Chondrocyte (in vitro differentiated cells): Measurements from ENCODE around the gene ANKRD30A. TPM values are rescaled to one million over a fixed set of nuclear protein-coding genes. Genes with fewer than 3 reads are reported as not detected.
"Not testable (repeated sequence)": the region's sequence is repeated elsewhere in the genome, so short reads cannot be mapped to it uniquely, and the experiment has no call there.

Source experiments
- DNase-seq: peaks from one replicate; pipeline ENCODE4 v3.0.0; 2021; ENCODE audit warnings: mixed read lengths, low spot score
- H3K27ac Mint-ChIP-seq: one replicate; pipeline ENCODE4 v1.8.0; 2021; ENCODE audit warnings: mild to moderate bottlenecking, moderate library complexity, mixed read lengths; ENCODE audit not compliant: unreplicated experiment
- H3K27me3 Mint-ChIP-seq: 2 replicates; pipeline ENCODE4 v1.8.0; 2021; ENCODE audit warnings: low read depth, mixed read lengths
- H3K36me3 Mint-ChIP-seq: 2 replicates; pipeline ENCODE4 v1.8.0; 2021; ENCODE audit warnings: low read depth, mixed read lengths
- H3K4me1 Mint-ChIP-seq: 2 replicates; pipeline ENCODE4 v1.8.0; 2021; ENCODE audit warnings: low read depth, mild to moderate bottlenecking, mixed read lengths
- H3K4me3 Mint-ChIP-seq: one replicate; pipeline ENCODE4 v1.8.0; 2021; ENCODE audit warnings: mild to moderate bottlenecking, moderate library complexity, mixed read lengths; ENCODE audit not compliant: unreplicated experiment
- H3K9me3 Mint-ChIP-seq: 2 replicates; pipeline ENCODE4 v1.8.0; 2021; ENCODE audit warnings: low read depth, mixed read lengths
- CTCF ChIP-seq: fragments of 200-600 bp; sonication (generic); IDR thresholded peaks from 2 replicates; pipeline ENCODE4 v1.5.0; 2021; ENCODE audit warnings: antibody characterized with exemption, mild to moderate bottlenecking, moderate library complexity
- total RNA-seq: library from RNA; stranded (reverse); gene quantifications from 3 replicates; pipeline ENCODE4 v1.2.1, GENCODE V29; 2021

The ANKRD30A gene
- total RNA-seq, 1 donor from 2014 or later, result not detected

GRCh38 chr10:37234692-37235091, 109.3 kb downstream of the ANKRD30A start:
- no peak for DNase-seq
- Mint-ChIP-seq H3K9me3 (peaks cover 24% of the 10 kb centered on the region), H3K4me3 (no peak overlapping the region), H3K4me1 (no peaks in the 10 kb centered on the region), H3K27ac (no peak overlapping the region), H3K36me3 (no peaks in the 10 kb centered on the region), H3K27me3 (no peaks in the 10 kb centered on the region)
- TF ChIP-seq CTCF, result no peak

DNA sequence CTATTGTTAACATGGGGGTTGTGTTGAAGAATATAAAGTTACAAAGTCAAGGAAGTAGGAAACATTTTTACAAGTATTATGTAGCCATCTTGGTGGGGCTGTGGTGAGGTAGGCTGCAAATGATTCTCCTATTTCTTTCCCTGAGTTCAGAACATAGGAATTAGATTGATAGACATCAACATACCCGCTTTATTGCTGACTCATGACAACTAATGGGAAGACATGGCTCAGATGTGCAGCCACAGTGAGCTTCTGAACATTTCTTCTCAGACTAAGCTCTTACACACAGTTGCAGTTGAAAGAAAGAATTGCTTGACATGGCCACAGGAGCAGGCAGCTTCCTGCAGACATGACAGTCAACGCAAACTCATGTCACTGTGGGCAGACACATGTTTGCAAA, 110.7 kb downstream of the ANKRD30A start:
- Mint-ChIP-seq H3K4me1 (no peaks in the 10 kb centered on the region), H3K36me3 (no peaks in the 10 kb centered on the region), H3K27me3 (no peaks in the 10 kb centered on the region), H3K4me3 (no peak overlapping the region), H3K9me3 (peaks cover 27% of the 10 kb centered on the region), H3K27ac (no peak overlapping the region)
- DNase-seq, result no peak
- no peak for TF ChIP-seq CTCF

- DNase-seq, result no peak
- Mint-ChIP-seq H3K27me3 (no peaks in the 10 kb centered on the region), H3K4me3 (no peak overlapping the region), H3K9me3 (peaks cover 35% of the 10 kb centered on the region), H3K27ac (no peak overlapping the region), H3K36me3 (no peaks in the 10 kb centered on the region), H3K4me1 (no peaks in the 10 kb centered on the region)
- TF ChIP-seq CTCF, result no peak
Observed at GRCh38 chr10:37240223-37240622, 114.8 kb downstream of the ANKRD30A start.

DNA sequence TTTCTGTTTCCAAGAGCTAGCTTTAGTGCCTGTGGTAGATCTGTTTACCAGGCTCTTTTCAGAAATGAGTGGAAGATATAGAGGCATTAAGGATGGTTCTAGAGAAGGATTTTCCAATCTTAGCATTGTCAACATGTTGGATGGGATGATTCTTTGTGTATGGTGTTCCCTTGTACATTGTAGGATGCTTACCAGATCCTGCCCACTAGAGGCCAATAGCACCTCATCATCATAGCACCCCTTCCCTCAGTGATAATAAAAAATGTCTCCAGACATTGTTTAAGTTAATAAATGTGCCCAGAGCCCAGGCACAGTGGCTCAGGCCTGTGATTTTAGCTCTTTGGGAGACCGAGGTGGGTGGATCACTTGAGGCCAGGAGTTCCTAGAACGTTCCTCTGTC, 121.2 kb downstream of the ANKRD30A start:
- no peak overlapping the region for H3K27ac Mint-ChIP-seq
- no peak for TF ChIP-seq CTCF
- no peak overlapping the region for H3K4me3 Mint-ChIP-seq
- H3K9me3 Mint-ChIP-seq, result peaks cover 47% of the 10 kb centered on the region
- H3K36me3 Mint-ChIP-seq, result no peaks in the 10 kb centered on the region
- H3K4me1 Mint-ChIP-seq, result no peaks in the 10 kb centered on the region
- no peaks in the 10 kb centered on the region for H3K27me3 Mint-ChIP-seq
- no peak for DNase-seq

DNA sequence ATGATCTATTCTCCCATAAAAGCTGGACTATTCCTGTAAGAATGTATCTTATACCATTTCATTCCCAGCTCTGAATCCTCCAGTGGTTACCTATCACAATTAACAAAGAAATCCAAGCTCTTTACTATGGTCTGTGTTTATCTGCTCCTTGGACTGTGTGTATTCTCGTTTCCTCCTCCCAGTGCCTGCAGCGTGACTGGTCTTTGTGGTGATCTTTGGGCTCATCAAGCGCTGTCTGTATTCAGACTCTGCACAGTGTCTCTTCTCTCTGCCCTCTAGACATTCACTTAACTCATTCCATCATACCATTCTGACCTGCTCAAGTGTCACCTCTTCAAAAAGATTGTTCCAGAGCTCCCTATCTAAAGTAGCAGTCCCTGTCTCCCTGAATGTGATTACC, 130.4 kb downstream of the ANKRD30A start:
- H3K27ac Mint-ChIP-seq, DNase-seq, H3K4me1 Mint-ChIP-seq, H3K36me3 Mint-ChIP-seq, H3K4me3 Mint-ChIP-seq, H3K27me3 Mint-ChIP-seq: not testable (repeated sequence)
- peaks cover 37% of the 10 kb centered on the region for H3K9me3 Mint-ChIP-seq

DNA sequence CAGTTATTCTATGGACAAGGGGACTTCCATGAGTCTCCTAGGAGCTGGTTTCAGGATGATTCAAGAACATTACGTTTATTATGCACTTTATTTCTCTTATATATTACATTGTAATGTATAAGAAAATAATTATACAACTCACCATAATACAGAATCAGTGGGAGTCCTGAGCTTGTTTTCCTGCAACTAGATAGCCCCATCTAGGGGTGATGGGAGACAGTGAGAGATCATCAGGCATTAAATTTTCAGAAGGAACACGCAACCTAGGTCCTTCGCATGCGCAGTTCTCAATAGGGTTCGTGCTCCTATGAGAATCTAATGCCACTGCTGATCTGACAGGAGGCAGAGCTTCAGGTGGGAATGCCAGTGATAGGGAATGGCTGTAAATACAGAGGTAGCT, 137.9 kb downstream of the ANKRD30A start:
- Mint-ChIP-seq H3K9me3 (peaks cover 34% of the 10 kb centered on the region), H3K27me3 (no peaks in the 10 kb centered on the region), H3K4me3 (no peak overlapping the region), H3K36me3 (no peaks in the 10 kb centered on the region), H3K27ac (no peak overlapping the region), H3K4me1 (no peaks in the 10 kb centered on the region)
- no peak for DNase-seq
- no peak for TF ChIP-seq CTCF
